ENCODE results near the gene ZNF618. TPM values are rescaled to one million over a fixed set of nuclear protein-coding genes. Genes with fewer than 3 reads are reported as not detected.

The ZNF618 gene
- polyA plus RNA-seq, 1 donor (not counting 4 experiments of a cell fraction or from before 2014, with no cell fraction given), result 2.5 TPM

DNA sequence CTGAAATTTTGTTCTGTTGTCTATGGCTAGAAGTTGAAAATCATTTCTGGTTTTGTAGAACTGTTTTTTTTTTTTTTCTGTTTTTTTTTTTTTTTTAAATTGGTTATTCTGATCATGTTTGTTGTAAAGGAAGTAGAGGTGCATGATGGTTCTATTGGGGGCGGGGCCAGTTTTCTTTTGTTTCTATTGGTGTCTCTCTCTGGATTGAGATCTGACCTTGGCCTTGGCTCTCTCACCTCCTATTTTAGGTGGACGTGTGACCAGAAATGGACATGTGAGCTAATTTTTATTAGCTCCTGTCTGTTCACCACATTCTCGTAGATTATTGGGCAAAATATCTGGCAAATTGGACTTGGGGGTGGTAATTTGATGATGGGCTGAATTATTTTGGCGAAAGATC is 3.2 kb downstream of the ZNF618 start:
- TF ChIP-seq EZH2 (IDR thresholded peaks at IDR 0.05; ENCODE audit: low read length), result no peak
- TF ChIP-seq, protein P1, sequence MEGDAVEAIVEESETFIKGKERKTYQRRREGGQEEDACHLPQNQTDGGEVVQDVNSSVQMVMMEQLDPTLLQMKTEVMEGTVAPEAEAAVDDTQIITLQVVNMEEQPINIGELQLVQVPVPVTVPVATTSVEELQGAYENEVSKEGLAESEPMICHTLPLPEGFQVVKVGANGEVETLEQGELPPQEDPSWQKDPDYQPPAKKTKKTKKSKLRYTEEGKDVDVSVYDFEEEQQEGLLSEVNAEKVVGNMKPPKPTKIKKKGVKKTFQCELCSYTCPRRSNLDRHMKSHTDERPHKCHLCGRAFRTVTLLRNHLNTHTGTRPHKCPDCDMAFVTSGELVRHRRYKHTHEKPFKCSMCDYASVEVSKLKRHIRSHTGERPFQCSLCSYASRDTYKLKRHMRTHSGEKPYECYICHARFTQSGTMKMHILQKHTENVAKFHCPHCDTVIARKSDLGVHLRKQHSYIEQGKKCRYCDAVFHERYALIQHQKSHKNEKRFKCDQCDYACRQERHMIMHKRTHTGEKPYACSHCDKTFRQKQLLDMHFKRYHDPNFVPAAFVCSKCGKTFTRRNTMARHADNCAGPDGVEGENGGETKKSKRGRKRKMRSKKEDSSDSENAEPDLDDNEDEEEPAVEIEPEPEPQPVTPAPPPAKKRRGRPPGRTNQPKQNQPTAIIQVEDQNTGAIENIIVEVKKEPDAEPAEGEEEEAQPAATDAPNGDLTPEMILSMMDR (optimal IDR thresholded peaks at IDR 0.05 in 1 of 3, IDR thresholded peaks at IDR 0.05 in 1 of 3, conservative IDR thresholded peaks at IDR 0.05 in 1 of 3; ENCODE audit: extremely low read depth in 1 of 3, insufficient read depth in 2 of 3, low read length in 3 of 3), result no peak
- Histone ChIP-seq H3K4me1 (ENCODE audit: control insufficient read depth, extremely low read depth, insufficient read depth, low read length) (peaks cover 6% of the 10 kb centered on the region), H3K9me3 (ENCODE audit: control insufficient read depth, low read depth, low read length) (no peaks in the 10 kb centered on the region), H3K27me3 (ENCODE audit: control insufficient read depth, extremely low read depth, insufficient read depth, low read length) (no peaks in the 10 kb centered on the region), H3K27ac (ENCODE audit: control insufficient read depth, insufficient read depth, low read length) (no peak overlapping the region), H4K20me1 (ENCODE audit: control insufficient read depth, extremely low read depth, insufficient read depth, low read length) (no peaks in the 10 kb centered on the region), H3K4me3 (ENCODE audit: control insufficient read depth in 2 of 3, extremely low read depth in 1 of 3, insufficient read depth in 2 of 3, low read depth in 1 of 3, low read length in 3 of 3) (no peak overlapping the region), H3K79me2 (ENCODE audit: control insufficient read depth, insufficient read depth, low read length) (peaks cover 21% of the 10 kb centered on the region), H3K36me3 (ENCODE audit: control insufficient read depth in 2 of 2, extremely low read depth in 1 of 2, insufficient read depth in 2 of 2, low read length in 2 of 2) (no peaks in the 10 kb centered on the region), H2AFZ (ENCODE audit: control insufficient read depth, low read length) (no peak overlapping the region), H3K9ac (ENCODE audit: control insufficient read depth, extremely low read depth, insufficient read depth, low read length) (no peak overlapping the region), H3K4me2 (ENCODE audit: control insufficient read depth, extremely low read depth, insufficient read depth, low read depth, low read length) (no peak overlapping the region), H3K9me1 (ENCODE audit: control insufficient read depth, extremely low read depth, insufficient read depth, low read length) (no peaks in the 10 kb centered on the region)
- no peak for FAIRE-seq
- no peak for DNase-seq (ENCODE audit: low read depth, low spot score)
- dilution Hi-C loops (cut with MboI; ENCODE audit: extremely low pct_ligation_motif_present, low sequenced_read_pairs), result no loop called here

DNA sequence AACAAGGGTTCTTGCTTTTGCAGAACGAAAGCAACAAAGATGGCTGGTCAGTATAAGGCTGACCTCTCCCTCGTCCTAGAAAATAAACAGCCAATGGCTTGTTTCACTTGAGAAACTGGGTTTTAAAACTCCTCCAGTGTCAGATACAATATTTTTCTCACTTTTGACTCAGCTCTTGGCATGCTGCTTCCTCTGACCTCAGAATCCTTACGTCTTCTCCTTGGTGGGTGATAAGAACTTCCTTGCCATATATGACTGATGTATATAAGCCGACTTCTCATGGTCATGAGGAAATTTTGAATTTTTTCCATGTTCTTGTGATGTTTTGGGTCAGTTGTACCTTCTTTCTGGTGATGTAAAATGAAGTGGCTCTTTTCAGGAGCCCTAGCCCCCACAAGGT is 3.8 kb downstream of the ZNF618 start:
- Histone ChIP-seq H3K27ac (ENCODE audit: control insufficient read depth, insufficient read depth, low read length) (no peak overlapping the region), H3K4me2 (ENCODE audit: control insufficient read depth, extremely low read depth, insufficient read depth, low read depth, low read length) (no peak overlapping the region), H3K27me3 (ENCODE audit: control insufficient read depth, extremely low read depth, insufficient read depth, low read length) (no peaks in the 10 kb centered on the region), H3K9me3 (ENCODE audit: control insufficient read depth, low read depth, low read length) (no peaks in the 10 kb centered on the region), H3K9me1 (ENCODE audit: control insufficient read depth, extremely low read depth, insufficient read depth, low read length) (no peaks in the 10 kb centered on the region), H4K20me1 (ENCODE audit: control insufficient read depth, extremely low read depth, insufficient read depth, low read length) (no peaks in the 10 kb centered on the region), H3K79me2 (ENCODE audit: control insufficient read depth, insufficient read depth, low read length) (peaks cover 21% of the 10 kb centered on the region), H2AFZ (ENCODE audit: control insufficient read depth, low read length) (no peak overlapping the region), H3K4me1 (ENCODE audit: control insufficient read depth, extremely low read depth, insufficient read depth, low read length) (peaks cover 6% of the 10 kb centered on the region), H3K36me3 (ENCODE audit: control insufficient read depth in 2 of 2, extremely low read depth in 1 of 2, insufficient read depth in 2 of 2, low read length in 2 of 2) (no peaks in the 10 kb centered on the region), H3K9ac (ENCODE audit: control insufficient read depth, extremely low read depth, insufficient read depth, low read length) (no peak overlapping the region), H3K4me3 (ENCODE audit: control insufficient read depth in 2 of 3, extremely low read depth in 1 of 3, insufficient read depth in 2 of 3, low read depth in 1 of 3, low read length in 3 of 3) (no peak overlapping the region)
- TF ChIP-seq, protein P1 (optimal IDR thresholded peaks at IDR 0.05 in 1 of 3, IDR thresholded peaks at IDR 0.05 in 1 of 3, conservative IDR thresholded peaks at IDR 0.05 in 1 of 3; ENCODE audit: extremely low read depth in 1 of 3, insufficient read depth in 2 of 3, low read length in 3 of 3), result no peak
- no peak for TF ChIP-seq EZH2 (IDR thresholded peaks at IDR 0.05; ENCODE audit: low read length)
- dilution Hi-C loops (cut with MboI; ENCODE audit: extremely low pct_ligation_motif_present, low sequenced_read_pairs), result no loop called here
- DNase-seq (ENCODE audit: low read depth, low spot score) (no peak), FAIRE-seq (no peak)
